Trophoblast cell (in vitro differentiated cells and primary cell): ENCODE results near the gene SPATA17.

Source experiments
- DNase-seq, 2 donors: peaks; one replicate each; pipeline ENCODE4 v3.0.0-alpha.2; 2016
- H2AFZ ChIP-seq: 2 replicates; pipeline ENCODE4 v1.6.1; 2013; ENCODE audit warnings: low read length, moderate library complexity, mild to moderate bottlenecking; ENCODE audit not compliant: insufficient read depth, poor library complexity
- H2AK5ac ChIP-seq: 2 replicates; pipeline ENCODE4 v1.6.1; 2013; ENCODE audit warnings: mild to moderate bottlenecking, low read length
- H2BK120ac ChIP-seq: 2 replicates; pipeline ENCODE4 v1.6.1; 2013; ENCODE audit warnings: low read length, mild to moderate bottlenecking, moderate library complexity; ENCODE audit not compliant: insufficient read depth, poor library complexity
- H2BK12ac ChIP-seq: 2 replicates; pipeline ENCODE4 v1.6.1; 2013; ENCODE audit warnings: mild to moderate bottlenecking, low read length, moderate library complexity
- H2BK5ac ChIP-seq: 2 replicates; pipeline ENCODE4 v1.6.1; 2013; ENCODE audit warnings: low read length, low read depth, moderate library complexity, mild to moderate bottlenecking; ENCODE audit not compliant: poor library complexity
- H3K14ac ChIP-seq: 2 replicates; pipeline ENCODE4 v1.6.1; 2013; ENCODE audit warnings: mild to moderate bottlenecking, low read length
- H3K18ac ChIP-seq: 2 replicates; pipeline ENCODE4 v1.6.1; 2013; ENCODE audit warnings: mild to moderate bottlenecking, low read length
- H3K23ac ChIP-seq: 2 replicates; pipeline ENCODE4 v1.6.1; 2013; ENCODE audit warnings: low read length
- H3K27ac ChIP-seq: 2 replicates; pipeline ENCODE4 v1.5.1; 2013; ENCODE audit warnings: low read depth, mild to moderate bottlenecking, inconsistent platforms, low read length, moderate library complexity
- H3K27me3 ChIP-seq: 2 replicates; pipeline ENCODE4 v1.6.1; 2013; ENCODE audit warnings: inconsistent platforms, mild to moderate bottlenecking, low read length, moderate library complexity; ENCODE audit not compliant: insufficient read depth
- H3K36me3 ChIP-seq, 2 experiments: 1 replicate in 1 of 2; 2 replicates in 1 of 2; pipeline ENCODE4 v1.6.1; 2013; ENCODE audit warnings: low read length in 2 of 2, mild to moderate bottlenecking in 2 of 2, moderate library complexity in 1 of 2; ENCODE audit not compliant: insufficient read depth in 2 of 2, control insufficient read depth in 1 of 2
- H3K4ac ChIP-seq: 2 replicates; pipeline ENCODE4 v1.6.1; 2013; ENCODE audit warnings: low read depth, mild to moderate bottlenecking, low read length, moderate library complexity
- H3K4me1 ChIP-seq, 2 experiments: 1 replicate in 1 of 2; 2 replicates in 1 of 2; pipeline ENCODE4 v1.6.1; 2013; ENCODE audit warnings: low read length in 2 of 2, mild to moderate bottlenecking in 2 of 2, moderate library complexity in 1 of 2; ENCODE audit not compliant: insufficient read depth in 2 of 2, control insufficient read depth in 1 of 2
- H3K4me2 ChIP-seq: 2 replicates; pipeline ENCODE4 v1.6.1; 2013; ENCODE audit warnings: inconsistent platforms, mild to moderate bottlenecking, low read length, moderate library complexity
- H3K4me3 ChIP-seq: 2 replicates; pipeline ENCODE4 v1.5.1; 2013; ENCODE audit warnings: mild to moderate bottlenecking, low read depth, low read length, inconsistent platforms
- H3K79me1 ChIP-seq: one replicate; pipeline ENCODE4 v1.6.1; 2013; ENCODE audit warnings: low read length
- H3K79me2 ChIP-seq: 2 replicates; pipeline ENCODE4 v1.6.1; 2013; ENCODE audit warnings: low read length, mild to moderate bottlenecking; ENCODE audit not compliant: control insufficient read depth, insufficient read depth, poor library complexity
- H3K9ac ChIP-seq: 2 replicates; pipeline ENCODE4 v1.6.1; 2013; ENCODE audit warnings: mild to moderate bottlenecking, low read length
- H3K9me3 ChIP-seq: 2 replicates; pipeline ENCODE4 v1.6.1; 2013; ENCODE audit warnings: low read depth, mild to moderate bottlenecking, control low read depth, inconsistent platforms, low read length; ENCODE audit not compliant: insufficient read depth
- H4K12ac ChIP-seq: 2 replicates; pipeline ENCODE4 v1.6.1; 2013; ENCODE audit warnings: low read depth, mild to moderate bottlenecking, low read length, moderate library complexity
- H4K8ac ChIP-seq: 2 replicates; pipeline ENCODE4 v1.6.1; 2013; ENCODE audit warnings: low read depth, mild to moderate bottlenecking, low read length, moderate library complexity
- H4K91ac ChIP-seq: one replicate; pipeline ENCODE4 v1.6.1; 2013; ENCODE audit warnings: low read depth, mild to moderate bottlenecking, low read length, moderate library complexity
- WGBS: extraction: QIAGEN DNeasy Blood & Tissue Kit; methylation state at CpG from one replicate; pipeline ENCODE4 v1.1.7; 2013; ENCODE audit warnings: missing lambda C conversion rate; ENCODE audit not compliant: insufficient read length, insufficient coverage; ENCODE audit errors: extremely low coverage; 5-methylcytosine and 5-hydroxymethylcytosine counted together

The SPATA17 gene

GRCh38 chr1:217813031-217813430 lies 181.9 kb downstream of the SPATA17 start:
- H2BK120ac ChIP-seq, result no peak overlapping the region
- no peak for DNase-seq

GRCh38 chr1:217837691-217838090 lies 206.5 kb downstream of the SPATA17 start:
- Histone ChIP-seq H3K4ac (no peak overlapping the region), H3K4me3 (no peak overlapping the region), H3K9ac (no peak overlapping the region), H3K79me2 (no peaks in the 10 kb centered on the region), H3K4me1 (no peaks in the 10 kb centered on the region), H3K9me3 (no peaks in the 10 kb centered on the region), H3K18ac (no peak overlapping the region), H3K79me1 (no peaks in the 10 kb centered on the region), H2BK5ac (no peak overlapping the region), H3K27ac (no peak overlapping the region), H4K91ac (no peak overlapping the region), H2BK120ac (no peak overlapping the region), H3K23ac (no peak overlapping the region), H2AFZ (no peak overlapping the region), H3K14ac (no peak overlapping the region), H3K36me3 (no peaks in the 10 kb centered on the region), H2AK5ac (no peak overlapping the region), H3K4me2 (no peak overlapping the region), H4K8ac (no peak overlapping the region), H3K27me3 (no peaks in the 10 kb centered on the region), H2BK12ac (no peak overlapping the region), H4K12ac (no peak overlapping the region)
- no CpG with 5 or more reads among the region's 2 CpGs for WGBS
- DNase-seq, result no peak

More at GRCh38 chr1:217813031-217813430, 181.9 kb downstream of the SPATA17 start:
- H4K8ac ChIP-seq, result no peak overlapping the region
- H3K18ac ChIP-seq, result no peak overlapping the region
- H3K4ac ChIP-seq, result no peak overlapping the region
- H3K23ac ChIP-seq, result no peak overlapping the region
- H3K4me2 ChIP-seq, result no peak overlapping the region
- H4K91ac ChIP-seq, result no peak overlapping the region
- no peak overlapping the region for H4K12ac ChIP-seq
- H3K14ac ChIP-seq, result no peak overlapping the region
- no peak overlapping the region for H3K27ac ChIP-seq
- no peaks in the 10 kb centered on the region for H3K79me1 ChIP-seq
- no peak overlapping the region for H2BK12ac ChIP-seq
- H3K36me3 ChIP-seq, result no peaks in the 10 kb centered on the region
- no peak overlapping the region for H3K4me3 ChIP-seq
- no peak overlapping the region for H2BK5ac ChIP-seq
- H2AFZ ChIP-seq, result no peak overlapping the region
- no peak overlapping the region for H3K9ac ChIP-seq
- no peaks in the 10 kb centered on the region for H3K27me3 ChIP-seq
- H3K4me1 ChIP-seq, result no peaks in the 10 kb centered on the region
- WGBS, result no CpG with 5 or more reads among the region's 5 CpGs
- no peak overlapping the region for H2AK5ac ChIP-seq
- H3K79me2 ChIP-seq, result no peaks in the 10 kb centered on the region
- H3K9me3 ChIP-seq, result no peaks in the 10 kb centered on the region

DNA sequence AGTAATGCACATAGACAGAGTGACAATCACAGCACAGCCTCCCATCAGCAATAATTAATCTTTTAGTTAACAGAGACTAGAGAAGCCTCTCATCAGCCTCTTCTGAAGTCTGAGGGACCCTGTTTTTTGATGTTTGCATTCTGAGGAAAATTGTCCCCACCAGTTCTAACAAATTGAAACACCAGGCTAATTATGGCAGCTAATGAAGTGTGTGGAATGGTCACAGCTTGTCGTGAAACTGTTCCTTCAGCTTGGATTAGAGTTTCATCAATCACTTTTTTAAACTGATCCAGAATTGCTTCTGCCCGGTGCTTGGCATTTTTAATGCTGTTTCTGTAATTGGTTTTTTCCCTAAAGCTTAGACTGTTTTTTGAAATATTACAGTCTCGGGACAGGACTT lies 208.0 kb downstream of the SPATA17 start:
- Histone ChIP-seq H3K27ac (no peak overlapping the region), H3K9me3 (no peaks in the 10 kb centered on the region), H2BK12ac (no peak overlapping the region), H3K14ac (no peak overlapping the region), H2BK120ac (no peak overlapping the region), H3K4me2 (no peak overlapping the region), H4K12ac (no peak overlapping the region), H4K91ac (no peak overlapping the region), H3K4ac (no peak overlapping the region), H2AFZ (no peak overlapping the region), H3K18ac (no peak overlapping the region), H3K79me2 (no peaks in the 10 kb centered on the region), H2BK5ac (no peak overlapping the region), H3K4me1 (no peaks in the 10 kb centered on the region), H3K79me1 (no peaks in the 10 kb centered on the region), H3K4me3 (no peak overlapping the region), H3K27me3 (no peaks in the 10 kb centered on the region), H2AK5ac (no peak overlapping the region), H3K23ac (no peak overlapping the region), H3K36me3 (no peaks in the 10 kb centered on the region), H4K8ac (no peak overlapping the region), H3K9ac (no peak overlapping the region)
- DNase-seq, result no peak
- WGBS, result no CpG with 5 or more reads among the region's 3 CpGs

DNA sequence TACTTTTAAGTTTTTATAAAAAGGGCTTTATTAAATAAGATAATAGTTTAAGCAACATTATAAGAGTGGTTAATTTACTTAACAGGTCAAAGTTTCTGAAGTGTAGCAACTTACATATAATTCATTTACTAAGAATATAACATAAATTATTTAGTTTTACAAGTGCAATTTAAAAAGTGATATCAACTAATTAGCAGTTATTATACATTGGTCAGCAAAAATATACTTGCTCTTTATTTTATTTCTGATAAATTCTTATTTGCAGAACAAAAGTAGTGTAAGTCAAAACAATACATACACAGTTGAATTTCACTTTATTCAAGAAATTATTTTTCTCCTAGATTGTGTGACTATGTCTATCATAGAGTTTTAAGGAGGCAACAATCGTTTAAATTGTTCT lies 215.6 kb downstream of the SPATA17 start:
- Histone ChIP-seq H2AFZ (no peak overlapping the region), H2BK12ac (no peak overlapping the region), H3K14ac (no peak overlapping the region), H3K4me2 (no peak overlapping the region), H3K4me1 (no peaks in the 10 kb centered on the region), H3K4ac (no peak overlapping the region), H3K79me1 (no peaks in the 10 kb centered on the region), H3K23ac (no peak overlapping the region), H3K79me2 (no peaks in the 10 kb centered on the region), H3K36me3 (no peaks in the 10 kb centered on the region), H2AK5ac (no peak overlapping the region), H4K8ac (no peak overlapping the region), H3K4me3 (no peak overlapping the region), H2BK5ac (no peak overlapping the region), H3K27me3 (no peaks in the 10 kb centered on the region), H2BK120ac (no peak overlapping the region), H3K27ac (no peak overlapping the region), H4K91ac (no peak overlapping the region), H3K9me3 (no peaks in the 10 kb centered on the region), H3K9ac (no peak overlapping the region), H4K12ac (no peak overlapping the region), H3K18ac (no peak overlapping the region)
- no CpG with 5 or more reads among the region's 1 CpG for WGBS
- DNase-seq, result no peak
